Naive thymus-derived CD4-positive, alpha-beta T cell (primary cell): ENCODE measurements around the gene DLD. TPM values are rescaled to one million over a fixed set of nuclear protein-coding genes. Genes with fewer than 3 reads are reported as not detected.
A peak's percentile ranks its signal among the peaks of the same experiment; 100 is the strongest.

Experiments used
- ATAC-seq: fragments of 150-1000 bp; cut with Tn5 transposase; 2 replicates; pipeline ENCODE4 v1.10.0; 2021; ENCODE audit warnings: mild to moderate bottlenecking, moderate library complexity
- CTCF ChIA-PET: fragments of 350-600 bp; sonication (Branson Sonifier 250); formaldehyde crosslinking; loops from one replicate; lab custom pipeline; 2021; ENCODE audit warnings: antibody characterized with exemption; lab: Charles Lee
- POLR2A ChIA-PET: fragments of 350-600 bp; sonication (Branson Sonifier 250); formaldehyde crosslinking; loops from one replicate; lab custom pipeline; 2021; ENCODE audit warnings: antibody characterized with exemption, inconsistent platforms; lab: Charles Lee
- DNase-seq, 9 donors: peaks; one replicate each; pipeline versions ENCODE4 v3.0.0 to v3.0.0-alpha.2; 2020 to 2022; ENCODE audit warnings: mixed read lengths in 1 of 9
- H3K27ac ChIP-seq: one replicate; pipeline ENCODE4 v1.7.0; 2013; ENCODE audit warnings: mild to moderate bottlenecking, low read depth, low read length, moderate library complexity
- H3K27me3 ChIP-seq, 2 donors: one replicate each; pipeline ENCODE4 v1.7.0; 2013; ENCODE audit warnings: low read length in 2 of 2, mild to moderate bottlenecking in 2 of 2, moderate library complexity in 2 of 2; ENCODE audit not compliant: control insufficient read depth in 2 of 2, insufficient read depth in 2 of 2
- H3K36me3 ChIP-seq, 3 experiments: 1 replicate in 2 of 3; 2 replicates in 1 of 3; pipeline ENCODE4 v1.7.0; 2013; ENCODE audit warnings: low read length in 3 of 3, mild to moderate bottlenecking in 3 of 3, moderate library complexity in 1 of 3; ENCODE audit not compliant: insufficient read depth in 3 of 3, control insufficient read depth in 2 of 3
- H3K4me1 ChIP-seq, 2 donors: one replicate each; pipeline ENCODE4 v1.7.0; 2013; ENCODE audit warnings: low read length in 2 of 2, mild to moderate bottlenecking in 2 of 2, moderate library complexity in 1 of 2; ENCODE audit not compliant: control insufficient read depth in 2 of 2, insufficient read depth in 2 of 2
- H3K4me3 ChIP-seq: 2 replicates; pipeline ENCODE4 v1.7.0; 2013; ENCODE audit warnings: mild to moderate bottlenecking, low read length
- H3K9me3 ChIP-seq, 3 experiments: 1 replicate in 2 of 3; 2 replicates in 1 of 3; pipeline ENCODE4 v1.7.0; 2013; ENCODE audit warnings: low read length in 3 of 3; ENCODE audit not compliant: control insufficient read depth in 2 of 3
- H3K27ac Mint-ChIP-seq, 9 donors: one replicate each; pipeline ENCODE4 v1.8.0; 2020 to 2022; ENCODE audit warnings: mixed read lengths in 9 of 9, mild to moderate bottlenecking in 8 of 9, moderate library complexity in 5 of 9, inconsistent platforms in 2 of 9
- H3K27me3 Mint-ChIP-seq, 5 donors: one replicate each; pipeline ENCODE4 v1.8.0; 2021 to 2022; ENCODE audit warnings: mixed read lengths in 5 of 5, mild to moderate bottlenecking in 1 of 5
- H3K36me3 Mint-ChIP-seq, 5 donors: one replicate each; pipeline ENCODE4 v1.8.0; 2020 to 2022; ENCODE audit warnings: mixed read lengths in 5 of 5, mild to moderate bottlenecking in 3 of 5, inconsistent platforms in 1 of 5
- H3K4me1 Mint-ChIP-seq, 7 donors: one replicate each; pipeline ENCODE4 v1.8.0; 2020 to 2022; ENCODE audit warnings: mixed read lengths in 7 of 7, mild to moderate bottlenecking in 3 of 7, inconsistent platforms in 1 of 7
- H3K4me3 Mint-ChIP-seq, 10 donors: one replicate each; pipeline ENCODE4 v1.8.0; 2020 to 2022; ENCODE audit warnings: mild to moderate bottlenecking in 10 of 10, mixed read lengths in 10 of 10, moderate library complexity in 6 of 10, inconsistent platforms in 2 of 10
- H3K9me3 Mint-ChIP-seq, 11 donors: one replicate each; pipeline ENCODE4 v1.8.0; 2020 to 2022; ENCODE audit warnings: mixed read lengths in 11 of 11, mild to moderate bottlenecking in 4 of 11, inconsistent platforms in 1 of 11, moderate library complexity in 1 of 11
- intact Hi-C, 2 donors: fragments of 100-400 bp; cut with micrococcal nuclease; formaldehyde crosslinking; loops; one replicate each; pipeline ENCODE4 v1.15.1; 2023
- polyA plus RNA-seq, 2 donors: library from polyadenylated mRNA; unstranded; fragments of 300-500 nt; fragmentation: Illumina TruSeq; gene quantifications; one replicate each; pipeline ENCODE4 v1.2.3, GENCODE V29; 2021
- total RNA-seq, 6 experiments: library from RNA in 5 of 6; stranded (reverse) in 5 of 6; gene quantifications; 1 replicate in 5 of 6; 2 replicates in 1 of 6; pipeline ENCODE4 v1.2.3 and lab custom pipeline; 2021 to 2026

The DLD gene
- total and polyA plus RNA-seq, 7 experiments from 2014 or later = 44.5 to 72.4 (median 53.7) TPM

DNA sequence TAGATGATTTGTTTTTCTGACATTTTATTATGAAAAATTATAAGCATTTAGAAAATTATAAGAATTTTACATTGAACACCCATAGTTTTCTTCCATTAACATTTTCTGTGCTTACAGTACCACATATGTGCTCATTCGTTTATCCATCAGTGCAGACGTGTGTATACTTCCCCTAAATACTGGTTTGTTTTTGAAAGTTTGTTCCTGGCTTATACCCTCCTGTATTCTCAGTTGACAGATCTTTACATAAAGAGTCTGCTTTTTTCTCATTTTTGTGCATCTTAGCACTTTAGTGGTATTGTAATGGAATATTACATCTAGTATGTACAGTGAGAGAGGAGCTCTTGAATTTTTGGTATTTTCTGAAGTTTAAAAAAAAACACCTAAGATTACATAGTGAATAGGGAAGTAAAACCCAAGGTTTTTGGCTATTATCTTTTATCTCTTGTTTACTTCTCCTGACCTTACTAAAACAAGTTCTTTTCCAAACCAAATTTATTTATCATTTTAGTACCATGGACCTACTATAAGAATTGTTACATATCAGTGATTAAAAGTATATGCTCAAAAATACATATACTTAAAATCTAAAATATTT lies 8.1 kb downstream of the DLD start:
- Histone ChIP-seq H3K4me1 (peaks cover 0 to 8% of the 10 kb centered on the region in 2 donors), H3K36me3 (peaks cover 7 to 36% (median 10%) of the 10 kb centered on the region in 3 experiments), H3K4me3 (no peak overlapping the region), H3K27me3 (no peaks in the 10 kb centered on the region), H3K9me3 (no peaks in the 10 kb centered on the region), H3K27ac (no peak overlapping the region)
- H3K27me3 Mint-ChIP-seq = no peaks in the 10 kb centered on the region
- H3K27ac Mint-ChIP-seq = peak overlapping the region in 2 of 9 donors; percentile 9 to 65
- intact Hi-C loops = loop anchor here (2.0 to 10.0 kb wide), 4 partner anchors 20 to 1234 kb away; partner anchors contain the start of genes CCDC71L (in 1 of the 2), PNPLA8 (in 1 of the 2) and PRKAR2B (in 1 of the 2)
- ChIA-PET CTCF (no interaction called here), POLR2A (no interaction called here)
- H3K36me3 Mint-ChIP-seq = peaks cover 9 to 44% (median 23%) of the 10 kb centered on the region in 5 donors
- peaks cover 38 to 82% (median 62%) of the 10 kb centered on the region in 7 donors for H3K4me1 Mint-ChIP-seq
- H3K4me3 Mint-ChIP-seq = peak overlapping the region in 6 of 10 donors; percentile 7 to 57 (median 43)
- peak; percentile 44 for ATAC-seq
- DNase-seq = no peak
- H3K9me3 Mint-ChIP-seq = no peaks in the 10 kb centered on the region

DNA sequence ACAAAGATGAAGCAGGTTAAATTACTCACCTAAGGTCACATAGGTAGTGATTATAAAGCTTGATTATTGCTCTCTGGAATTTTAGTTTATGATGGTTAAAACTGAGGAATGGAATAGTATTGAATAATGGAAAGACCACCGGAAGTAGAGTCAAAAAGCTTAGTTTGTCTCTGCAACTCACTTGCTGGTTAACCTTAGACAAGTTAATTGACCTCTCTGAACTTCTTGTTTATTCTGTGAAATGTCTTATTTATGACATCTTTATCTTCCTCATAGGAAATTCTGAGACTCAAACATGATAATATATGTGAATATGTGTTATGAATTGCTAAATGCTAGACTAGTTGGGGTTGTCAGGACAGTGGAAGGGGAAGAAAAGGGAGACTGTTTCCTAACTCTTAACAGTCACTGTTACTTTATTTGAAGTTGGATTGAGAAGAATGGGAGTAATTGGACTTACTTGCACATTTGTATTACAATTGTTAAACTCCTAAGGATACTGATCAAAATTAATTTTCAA lies 9.6 kb downstream of the DLD start:
- no peak for ATAC-seq
- POLR2A ChIA-PET = no interaction called here
- Mint-ChIP-seq H3K27me3 (no peaks in the 10 kb centered on the region), H3K27ac (peak overlapping the region in 5 of 9 donors; percentile 7 to 71 (median 56)), H3K4me1 (peaks cover 24 to 67% (median 47%) of the 10 kb centered on the region in 7 donors), H3K9me3 (no peaks in the 10 kb centered on the region), H3K4me3 (peak overlapping the region in 2 of 10 donors; percentile 6 to 37), H3K36me3 (peaks cover 5 to 38% (median 23%) of the 10 kb centered on the region in 5 donors)
- no peak overlapping the region for H3K4me3 ChIP-seq
- no peaks in the 10 kb centered on the region for H3K9me3 ChIP-seq
- H3K36me3 ChIP-seq = peaks cover 9 to 26% (median 10%) of the 10 kb centered on the region in 3 experiments
- no peak for DNase-seq
- no peak overlapping the region for H3K27ac ChIP-seq
- H3K27me3 ChIP-seq = no peaks in the 10 kb centered on the region
- intact Hi-C loops = loop anchor here in 1 of 2 donors (1.0 kb wide), 1 partner anchor 8 kb away; no protein-coding TSS in a partner anchor
- CTCF ChIA-PET = no interaction called here
- no peaks in the 10 kb centered on the region for H3K4me1 ChIP-seq

DNA sequence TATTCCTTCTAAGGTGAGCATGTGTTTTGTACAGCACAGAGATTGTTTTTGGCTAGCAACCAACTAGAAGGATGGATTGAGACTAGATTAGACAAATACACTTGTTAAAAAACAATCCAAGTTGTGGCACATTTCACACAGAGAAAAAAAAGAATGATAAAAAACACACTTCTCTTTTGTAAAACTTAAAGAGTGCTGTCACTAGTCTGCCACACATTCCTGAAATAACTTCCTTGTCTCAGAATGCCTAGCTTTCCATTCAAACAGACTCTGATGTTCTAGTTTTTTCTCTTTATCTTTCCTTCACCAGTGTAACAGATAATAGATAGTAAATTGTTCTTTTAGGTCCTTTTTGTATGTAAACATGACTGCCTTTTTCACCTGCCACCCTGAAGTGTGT lies 11.4 kb downstream of the DLD start:
- CTCF ChIA-PET = no interaction called here
- Mint-ChIP-seq H3K4me1 (peaks cover 12 to 58% (median 40%) of the 10 kb centered on the region in 7 donors), H3K36me3 (peaks cover 14 to 37% (median 24%) of the 10 kb centered on the region in 5 donors), H3K27ac (no peak overlapping the region), H3K27me3 (no peaks in the 10 kb centered on the region), H3K9me3 (no peaks in the 10 kb centered on the region), H3K4me3 (no peak overlapping the region)
- Histone ChIP-seq H3K36me3 (peaks cover 15 to 37% (median 16%) of the 10 kb centered on the region in 3 experiments), H3K4me3 (no peak overlapping the region), H3K9me3 (no peaks in the 10 kb centered on the region), H3K27me3 (no peaks in the 10 kb centered on the region), H3K4me1 (no peaks in the 10 kb centered on the region), H3K27ac (no peak overlapping the region)
- no peak for DNase-seq
- POLR2A ChIA-PET = no interaction called here
- intact Hi-C loops = no loop called here
- no peak for ATAC-seq

DNA sequence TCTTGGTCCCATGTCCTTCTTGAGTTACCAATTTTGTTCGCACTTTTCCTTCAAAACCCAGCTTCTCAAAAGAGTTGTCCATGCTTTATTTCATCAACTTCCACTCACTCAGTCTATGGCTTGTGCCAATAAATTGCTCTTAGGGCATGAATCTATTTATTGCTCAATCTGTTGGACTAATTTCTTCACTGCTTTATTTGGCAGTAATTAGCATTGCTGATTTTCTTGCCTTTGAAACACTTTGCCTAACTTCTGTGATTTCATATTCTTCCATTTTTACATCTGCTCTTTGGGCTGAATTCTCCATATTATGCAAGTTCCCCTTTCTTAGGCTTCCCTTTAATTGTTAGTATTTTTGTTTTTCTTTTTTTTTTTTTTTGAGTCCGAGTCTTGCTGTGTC lies 16.8 kb downstream of the DLD start:
- Histone ChIP-seq H3K36me3 (peaks cover 22 to 57% (median 33%) of the 10 kb centered on the region in 3 experiments), H3K4me3 (no peak overlapping the region), H3K4me1 (no peaks in the 10 kb centered on the region), H3K9me3 (no peaks in the 10 kb centered on the region), H3K27ac (no peak overlapping the region), H3K27me3 (no peaks in the 10 kb centered on the region)
- Mint-ChIP-seq H3K4me1 (peaks cover 3 to 42% (median 25%) of the 10 kb centered on the region in 7 donors), H3K27me3 (no peaks in the 10 kb centered on the region), H3K27ac (peak overlapping the region in 1 of 9 donors; percentile 50), H3K4me3 (no peak overlapping the region), H3K36me3 (peaks cover 45 to 68% (median 59%) of the 10 kb centered on the region in 5 donors), H3K9me3 (peaks cover 0 to 5% (median 0%) of the 10 kb centered on the region in 11 donors)
- no peak for ATAC-seq
- ChIA-PET POLR2A (no interaction called here), CTCF (interaction anchor here (0.6 kb wide), 1 partner anchor 28 kb away, joined by 4 read pairs; no protein-coding TSS in a partner anchor)
- intact Hi-C loops = no loop called here
- DNase-seq = no peak

DNA sequence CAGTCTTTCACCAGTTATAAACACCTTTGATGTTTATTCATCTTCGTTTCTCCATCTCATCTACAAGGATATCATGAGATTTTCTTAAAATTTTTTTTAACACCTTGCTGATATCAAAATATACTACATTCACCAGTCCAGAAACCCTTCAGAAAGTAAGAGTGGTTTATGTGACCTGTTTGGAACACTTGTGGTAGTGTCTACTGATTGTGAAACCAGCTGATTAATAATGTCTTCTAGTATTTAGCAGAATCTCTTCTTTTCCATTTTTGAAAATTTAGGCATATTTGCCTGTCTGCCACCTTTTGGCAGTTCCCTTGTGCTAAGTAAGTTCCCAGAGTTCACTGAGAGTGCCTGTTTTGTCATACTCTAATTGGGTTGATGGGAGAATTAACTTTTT lies 18.5 kb downstream of the DLD start:
- Histone ChIP-seq H3K4me3 (no peak overlapping the region), H3K27me3 (no peaks in the 10 kb centered on the region), H3K9me3 (no peaks in the 10 kb centered on the region), H3K27ac (no peak overlapping the region), H3K4me1 (no peaks in the 10 kb centered on the region), H3K36me3 (peaks cover 22 to 47% (median 32%) of the 10 kb centered on the region in 3 experiments)
- Mint-ChIP-seq H3K36me3 (peaks cover 40 to 72% (median 61%) of the 10 kb centered on the region in 5 donors), H3K4me3 (no peak overlapping the region), H3K27me3 (no peaks in the 10 kb centered on the region), H3K27ac (peak overlapping the region in 1 of 9 donors; percentile 21), H3K4me1 (peaks cover 12 to 51% (median 35%) of the 10 kb centered on the region in 7 donors), H3K9me3 (peaks cover 0 to 5% (median 0%) of the 10 kb centered on the region in 11 donors)
- DNase-seq (no peak), ATAC-seq (no peak)
- POLR2A ChIA-PET = no interaction called here
- CTCF ChIA-PET = interaction anchor here (0.7 kb wide), 1 partner anchor 487 kb away, joined by 3 read pairs; no protein-coding TSS in a partner anchor
- intact Hi-C loops = no loop called here

DNA sequence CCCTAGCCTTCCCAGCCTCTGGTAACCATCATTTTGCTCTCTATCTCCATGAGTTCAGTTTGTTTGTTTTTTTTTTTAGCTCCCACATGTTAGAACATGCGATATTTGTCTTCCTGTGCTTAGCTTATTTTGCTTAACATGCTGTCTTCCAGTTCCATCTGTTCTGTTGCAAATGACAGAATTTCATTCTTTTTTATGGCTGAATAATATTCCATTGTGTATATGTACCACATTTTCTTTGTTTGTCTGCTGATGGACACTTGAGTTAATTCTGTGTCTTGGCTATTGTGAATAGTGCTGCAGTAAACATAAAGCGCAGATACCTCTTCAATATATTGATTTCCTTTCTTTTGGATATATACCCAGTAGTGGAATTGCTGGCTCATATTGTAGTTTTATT lies 21.0 kb downstream of the DLD start:
- no peak overlapping the region for H3K4me3 ChIP-seq
- H3K27me3 ChIP-seq = no peaks in the 10 kb centered on the region
- H3K27me3 Mint-ChIP-seq = no peaks in the 10 kb centered on the region
- H3K27ac ChIP-seq = no peak overlapping the region
- no peaks in the 10 kb centered on the region for H3K4me1 ChIP-seq
- peaks cover 0 to 5% (median 0%) of the 10 kb centered on the region in 11 donors for H3K9me3 Mint-ChIP-seq
- ATAC-seq = no peak
- H3K9me3 ChIP-seq = no peaks in the 10 kb centered on the region
- H3K36me3 Mint-ChIP-seq = peaks cover 35 to 75% (median 59%) of the 10 kb centered on the region in 5 donors
- H3K4me3 Mint-ChIP-seq = peak overlapping the region in 1 of 10 donors; percentile 48
- no peak for DNase-seq
- H3K27ac Mint-ChIP-seq = peak overlapping the region in 3 of 9 donors; percentile 5 to 48 (median 41)
- intact Hi-C loops = loop anchor here in 1 of 2 donors (10.0 kb wide), 1 partner anchor 233 kb away; no protein-coding TSS in a partner anchor
- H3K4me1 Mint-ChIP-seq = peaks cover 12 to 45% (median 34%) of the 10 kb centered on the region in 7 donors
- H3K36me3 ChIP-seq = peaks cover 14 to 43% (median 18%) of the 10 kb centered on the region in 3 experiments
- POLR2A ChIA-PET = no interaction called here
- CTCF ChIA-PET = interaction anchor here (1.2 kb wide), 1 partner anchor 40 kb away, joined by 3 read pairs; no protein-coding TSS in a partner anchor
